Adipocyte (in vitro differentiated cells): ENCODE data around the gene IL17RA.

Experiments used
- DNase-seq: peaks from one replicate; pipeline ENCODE4 v3.0.0-alpha.2; 2015; ENCODE audit warnings: low read depth
- H3K27me3 ChIP-seq: replicated peaks from 2 replicates; pipeline ENCODE4 v1.7.0; 2013; ENCODE audit warnings: mild to moderate bottlenecking, low read length, moderate library complexity; ENCODE audit not compliant: control insufficient read depth, insufficient read depth
- H3K36me3 ChIP-seq: 2 replicates; pipeline ENCODE4 v1.7.0; 2013; ENCODE audit warnings: low read length, mild to moderate bottlenecking, moderate library complexity; ENCODE audit not compliant: control insufficient read depth, insufficient read depth, severe bottlenecking
- H3K4me1 ChIP-seq: 2 replicates; pipeline ENCODE4 v1.7.0; 2013; ENCODE audit warnings: mild to moderate bottlenecking, low read length, moderate library complexity; ENCODE audit not compliant: control insufficient read depth, insufficient read depth
- H3K4me3 ChIP-seq: 2 replicates; pipeline ENCODE4 v1.7.0; 2013; ENCODE audit warnings: mild to moderate bottlenecking, low read length, moderate library complexity
- H3K9ac ChIP-seq: 2 replicates; pipeline ENCODE4 v1.7.0; 2013; ENCODE audit warnings: mild to moderate bottlenecking, low read length, moderate library complexity
- H3K9me3 ChIP-seq: 2 replicates; pipeline ENCODE4 v1.7.0; 2013; ENCODE audit warnings: mild to moderate bottlenecking, low read length, moderate library complexity; ENCODE audit not compliant: control insufficient read depth

IL17RA gene

GRCh38 chr22:17057959-17058814 lies 26.6 kb upstream of the IL17RA start:
- H3K36me3 ChIP-seq, result peaks cover 6% of the 10 kb centered on the region
- DNase-seq, result peak; percentile 88

GRCh38 chr22:17060126-17060525 lies 24.7 kb upstream of the IL17RA start:
- Histone ChIP-seq H3K36me3 (peaks cover 6% of the 10 kb centered on the region), H3K4me3 (no peak overlapping the region), H3K27me3 (no peaks in the 10 kb centered on the region), H3K9me3 (no peaks in the 10 kb centered on the region), H3K9ac (no peak overlapping the region), H3K4me1 (peaks cover 18% of the 10 kb centered on the region)
- DNase-seq, result no peak

More at GRCh38 chr22:17057959-17058814, 26.6 kb upstream of the IL17RA start:
- H3K9me3 ChIP-seq, result no peaks in the 10 kb centered on the region
- peaks cover 1% of the 10 kb centered on the region for H3K4me1 ChIP-seq
- H3K9ac ChIP-seq, result no peak overlapping the region
- H3K4me3 ChIP-seq, result no peak overlapping the region
- no peaks in the 10 kb centered on the region for H3K27me3 ChIP-seq

- H3K4me1 ChIP-seq, result peaks cover 20% of the 10 kb centered on the region
- H3K9ac ChIP-seq, result no peak overlapping the region
- H3K36me3 ChIP-seq, result no peaks in the 10 kb centered on the region
- peak overlapping the region; percentile 40 for H3K4me3 ChIP-seq
- DNase-seq, result no peak
- no peaks in the 10 kb centered on the region for H3K27me3 ChIP-seq
- H3K9me3 ChIP-seq, result no peaks in the 10 kb centered on the region
Measured at GRCh38 chr22:17063411-17064106, 21.2 kb upstream of the IL17RA start.

- H3K4me1 ChIP-seq, result peaks cover 20% of the 10 kb centered on the region
- DNase-seq, result no peak
- H3K9ac ChIP-seq, result no peak overlapping the region
- H3K27me3 ChIP-seq, result no peaks in the 10 kb centered on the region
- H3K9me3 ChIP-seq, result no peaks in the 10 kb centered on the region
- H3K4me3 ChIP-seq, result no peak overlapping the region
- no peaks in the 10 kb centered on the region for H3K36me3 ChIP-seq
Measured at GRCh38 chr22:17064498-17065100, 20.2 kb upstream of the IL17RA start.

- Histone ChIP-seq H3K9ac (no peak overlapping the region), H3K4me3 (no peak overlapping the region), H3K27me3 (no peaks in the 10 kb centered on the region), H3K9me3 (no peaks in the 10 kb centered on the region), H3K36me3 (no peaks in the 10 kb centered on the region), H3K4me1 (peaks cover 20% of the 10 kb centered on the region)
- DNase-seq, result no peak
Measured at GRCh38 chr22:17065433-17065832, 19.4 kb upstream of the IL17RA start.

GRCh38 chr22:17072877-17073276 lies 11.9 kb upstream of the IL17RA start:
- peaks cover 8% of the 10 kb centered on the region for H3K4me1 ChIP-seq
- no peak overlapping the region for H3K4me3 ChIP-seq
- H3K27me3 ChIP-seq, result no peaks in the 10 kb centered on the region
- no peak for DNase-seq
- no peaks in the 10 kb centered on the region for H3K9me3 ChIP-seq
- H3K36me3 ChIP-seq, result no peaks in the 10 kb centered on the region
- H3K9ac ChIP-seq, result no peak overlapping the region

- H3K9me3 ChIP-seq, result no peaks in the 10 kb centered on the region
- no peak for DNase-seq
- no peak overlapping the region for H3K4me3 ChIP-seq
Measured at GRCh38 chr22:17074648-17075002, 10.2 kb upstream of the IL17RA start.

GRCh38 chr22:17077255-17077654 lies 7.5 kb upstream of the IL17RA start:
- H3K9ac ChIP-seq, result no peak overlapping the region
- H3K4me3 ChIP-seq, result no peak overlapping the region
- H3K4me1 ChIP-seq, result peaks cover 15% of the 10 kb centered on the region
- H3K9me3 ChIP-seq, result no peaks in the 10 kb centered on the region
- H3K27me3 ChIP-seq, result no peaks in the 10 kb centered on the region
- DNase-seq, result peak; percentile 46
- H3K36me3 ChIP-seq, result no peaks in the 10 kb centered on the region

More at GRCh38 chr22:17074648-17075002, 10.2 kb upstream of the IL17RA start:
- H3K9ac ChIP-seq, result peak overlapping the region; percentile 22
- no peaks in the 10 kb centered on the region for H3K36me3 ChIP-seq
- no peaks in the 10 kb centered on the region for H3K27me3 ChIP-seq
- peaks cover 13% of the 10 kb centered on the region for H3K4me1 ChIP-seq

GRCh38 chr22:17079572-17079971 lies 5.2 kb upstream of the IL17RA start:
- no peaks in the 10 kb centered on the region for H3K27me3 ChIP-seq
- no peaks in the 10 kb centered on the region for H3K9me3 ChIP-seq
- peak; percentile 61 for DNase-seq
- no peak overlapping the region for H3K4me3 ChIP-seq
- no peaks in the 10 kb centered on the region for H3K36me3 ChIP-seq
- H3K9ac ChIP-seq, result no peak overlapping the region
- H3K4me1 ChIP-seq, result peaks cover 19% of the 10 kb centered on the region

GRCh38 chr22:17083255-17083654 lies 1.5 kb upstream of the IL17RA start:
- no peak overlapping the region for H3K9ac ChIP-seq
- H3K9me3 ChIP-seq, result no peaks in the 10 kb centered on the region
- peaks cover 32% of the 10 kb centered on the region for H3K4me1 ChIP-seq
- no peaks in the 10 kb centered on the region for H3K36me3 ChIP-seq
- no peak for DNase-seq
- no peaks in the 10 kb centered on the region for H3K27me3 ChIP-seq
- H3K4me3 ChIP-seq, result no peak overlapping the region

- no peaks in the 10 kb centered on the region for H3K9me3 ChIP-seq
- peak overlapping the region; percentile 95 for H3K9ac ChIP-seq
- H3K27me3 ChIP-seq, result no peaks in the 10 kb centered on the region
- H3K4me1 ChIP-seq, result peaks cover 32% of the 10 kb centered on the region
- no peak for DNase-seq
- peak overlapping the region; percentile 90 for H3K4me3 ChIP-seq
- H3K36me3 ChIP-seq, result no peaks in the 10 kb centered on the region
Measured at GRCh38 chr22:17083811-17084441, 874 bp upstream of the IL17RA start.
